ENCODE results near the gene CBLB. TPM values are rescaled to one million over a fixed set of nuclear protein-coding genes. Genes with fewer than 3 reads are reported as not detected.

CBLB gene
- total RNA-seq, 1 experiment from 2014 or later: 8.6 TPM

- Histone ChIP-seq H3K4me1 (ENCODE audit: control insufficient read depth, insufficient read depth, low read length) (no peaks in the 10 kb centered on the region), H3K4me3 (ENCODE audit: low read depth in 2 of 2, low read length in 2 of 2) (no peak overlapping the region), H3K27me3 (ENCODE audit: control insufficient read depth, insufficient read depth, low read length) (no peaks in the 10 kb centered on the region), H3K9me3 (ENCODE audit: control insufficient read depth, insufficient read depth, low read depth, low read length) (no peaks in the 10 kb centered on the region), H3K27ac (ENCODE audit: low read length) (no peak overlapping the region), H3K36me3 (ENCODE audit: control insufficient read depth, insufficient read depth, low read length) (no peaks in the 10 kb centered on the region)
- no peak for DNase-seq (ENCODE audit: low read depth, low spot score)
- in situ Hi-C loops (cut with HindIII; ENCODE audit: low pct_unique_long_range_greater_than_20kb, low sequenced_read_pairs): no loop called here
- intact Hi-C loops (cut with micrococcal nuclease; ENCODE audit: unreplicated experiment): no loop called here
- CTCF ChIA-PET: no interaction called here
- POLR2A ChIA-PET: no interaction called here
- ATAC-seq: no peak
- TF ChIP-seq REST (IDR thresholded peaks at IDR 0.05; ENCODE audit: insufficient read depth in 1 of 2, low read depth in 2 of 2, low read length in 1 of 2) (no peak), POLR2AphosphoS5 (IDR thresholded peaks at IDR 0.05; ENCODE audit: low read depth, low read length) (no peak), SIN3A (IDR thresholded peaks at IDR 0.05; ENCODE audit: borderline replicate concordance, insufficient read depth, low read depth, low read length) (no peak), CTCF (IDR thresholded peaks at IDR 0.05) (no peak), TCF7L2 (IDR thresholded peaks at IDR 0.05; ENCODE audit: low read depth, low read length) (no peak)
- BruUV-seq (replicated peaks): no TSS peak
These were observed 82.6 kb downstream of the CBLB start for GRCh38 chr3:105786241-105786640.

GRCh38 chr3:105785803-105786202 lies 83.0 kb downstream of the CBLB start:
- BruUV-seq (replicated peaks): no TSS peak
- no peak overlapping the region for H3K4me3 ChIP-seq (ENCODE audit: low read depth in 2 of 2, low read length in 2 of 2)
- in situ Hi-C loops (cut with HindIII; ENCODE audit: low pct_unique_long_range_greater_than_20kb, low sequenced_read_pairs): no loop called here
- no peaks in the 10 kb centered on the region for H3K4me1 ChIP-seq (ENCODE audit: control insufficient read depth, insufficient read depth, low read length)
- DNase-seq (ENCODE audit: low read depth, low spot score): no peak
- no peak for ATAC-seq
- no peaks in the 10 kb centered on the region for H3K36me3 ChIP-seq (ENCODE audit: control insufficient read depth, insufficient read depth, low read length)
- TF ChIP-seq TCF7L2 (IDR thresholded peaks at IDR 0.05; ENCODE audit: low read depth, low read length): no peak
- TF ChIP-seq POLR2AphosphoS5 (IDR thresholded peaks at IDR 0.05; ENCODE audit: low read depth, low read length): no peak
- TF ChIP-seq SIN3A (IDR thresholded peaks at IDR 0.05; ENCODE audit: borderline replicate concordance, insufficient read depth, low read depth, low read length): no peak
- no peak for TF ChIP-seq CTCF (IDR thresholded peaks at IDR 0.05)
- TF ChIP-seq REST (IDR thresholded peaks at IDR 0.05; ENCODE audit: insufficient read depth in 1 of 2, low read depth in 2 of 2, low read length in 1 of 2): no peak
- POLR2A ChIA-PET: no interaction called here
- no peak overlapping the region for H3K27ac ChIP-seq (ENCODE audit: low read length)
- no peaks in the 10 kb centered on the region for H3K27me3 ChIP-seq (ENCODE audit: control insufficient read depth, insufficient read depth, low read length)
- CTCF ChIA-PET: no interaction called here
- H3K9me3 ChIP-seq (ENCODE audit: control insufficient read depth, insufficient read depth, low read depth, low read length): no peaks in the 10 kb centered on the region
- intact Hi-C loops (cut with micrococcal nuclease; ENCODE audit: unreplicated experiment): no loop called here
